ENCODE results near the gene TMEM52. TPM values are rescaled to one million over a fixed set of nuclear protein-coding genes. Genes with fewer than 3 reads are reported as not detected.

TMEM52 gene
- total and polyA plus RNA-seq, 5 experiments from 2014 or later = 0.20 to 1.0 (median 0.53) TPM; not detected in 2

DNA sequence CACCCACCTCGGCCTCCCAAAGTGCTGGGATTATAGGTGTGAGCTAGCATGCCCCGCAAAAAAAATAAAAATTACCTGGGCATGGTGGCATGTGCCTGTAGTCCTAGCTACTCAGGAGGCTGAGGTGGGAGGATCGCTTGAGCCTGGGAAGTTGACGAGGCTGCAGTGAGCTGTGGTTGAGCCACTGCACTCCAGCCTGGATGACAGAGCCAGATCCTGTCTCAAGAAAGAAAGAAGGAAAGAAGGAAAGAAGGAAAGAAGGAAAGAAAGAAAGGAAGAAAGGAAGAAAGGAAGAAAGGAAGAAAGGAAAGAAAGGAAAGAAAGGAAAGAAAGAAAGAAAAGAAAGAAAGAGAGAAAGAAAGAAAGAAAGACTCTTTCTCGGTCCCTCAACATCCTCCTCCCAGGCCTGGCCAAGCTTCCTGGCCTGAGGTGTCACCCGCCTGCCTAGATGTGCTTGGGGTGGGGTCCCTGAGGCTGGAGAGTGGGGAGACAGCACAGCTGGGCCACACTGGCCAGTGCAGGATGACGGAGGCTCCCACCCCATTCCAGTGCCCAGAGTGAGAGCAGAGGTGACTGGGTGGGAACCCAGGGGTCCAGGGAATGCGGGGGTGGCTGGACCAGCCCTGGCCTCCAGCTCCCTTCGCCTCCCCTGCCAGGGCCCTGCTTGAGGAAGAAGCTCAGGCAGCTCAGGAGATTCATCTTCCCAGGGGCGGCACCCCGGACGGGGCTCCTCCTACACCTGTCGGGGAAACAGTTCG, 18.0 kb downstream of the TMEM52 start:
- no peak for ATAC-seq

GRCh38 chr1:1899967-1900327, 19.1 kb downstream of the TMEM52 start:
- DNase-seq = no peak
- Mint-ChIP-seq H3K27ac (no peak overlapping the region), H3K36me3 (no peaks in the 10 kb centered on the region), H3K4me1 (peaks cover 7 to 27% (median 21%) of the 10 kb centered on the region in 4 donors), H3K27me3 (peaks cover 0 to 3% (median 0%) of the 10 kb centered on the region in 5 donors), H3K9me3 (no peaks in the 10 kb centered on the region), H3K4me3 (no peak overlapping the region)
- no peak for ATAC-seq
- POLR2A ChIA-PET = interaction anchor here (0.7 to 3.1 kb wide), 2 partner anchors 9 to 111 kb away, joined by 3 to 19 read pairs; no protein-coding TSS in a partner anchor

More for the DNA sequence above, 18.0 kb downstream of the TMEM52 start:
- Mint-ChIP-seq H3K27ac (peak overlapping the region in 1 of 10 donors; percentile 59), H3K36me3 (no peaks in the 10 kb centered on the region), H3K4me3 (peak overlapping the region in 1 of 10 donors; percentile 30), H3K4me1 (peaks cover 5 to 18% (median 13%) of the 10 kb centered on the region in 4 donors), H3K27me3 (peaks cover 0 to 3% (median 0%) of the 10 kb centered on the region in 5 donors), H3K9me3 (no peaks in the 10 kb centered on the region)
- POLR2A ChIA-PET = interaction anchor here (2.2 kb wide), 1 partner anchor 10 kb away, joined by 11 read pairs; the partner anchor contains the start of gene GNB1
- no peak for DNase-seq

GRCh38 chr1:1899266-1899966, 19.7 kb downstream of the TMEM52 start:
- ATAC-seq = peak; percentile 64 to 68
- peak overlapping the region in 1 of 10 donors; percentile 29 for H3K27ac Mint-ChIP-seq

DNA sequence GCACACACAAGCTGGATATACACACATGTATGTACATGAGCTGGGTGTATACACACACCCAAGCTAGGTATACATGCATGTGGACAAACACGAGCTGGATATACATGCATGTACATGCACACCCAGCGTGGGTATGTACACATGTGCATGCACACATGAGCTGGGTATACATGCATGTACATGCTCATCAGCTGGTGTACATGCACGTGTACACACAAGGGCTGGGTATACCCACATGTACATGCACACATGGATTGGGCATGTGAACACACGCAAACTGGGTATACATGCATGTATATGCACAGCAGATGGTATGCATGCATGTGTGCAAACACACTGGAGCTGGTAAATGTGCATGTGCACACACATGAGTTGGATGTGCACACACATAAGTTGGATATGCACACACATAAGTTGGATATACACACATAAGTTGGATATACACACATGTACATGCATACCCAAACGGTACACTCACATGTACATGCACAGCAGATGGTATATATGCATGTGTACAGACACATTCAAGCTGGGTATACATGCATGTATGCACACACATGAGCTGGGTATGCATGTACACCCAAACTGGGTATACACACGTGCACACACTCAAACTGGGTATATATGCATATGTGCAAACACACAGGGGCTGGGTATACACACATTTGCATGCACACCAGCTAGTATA, 20.7 kb downstream of the TMEM52 start:
- H3K4me3 Mint-ChIP-seq = no peak overlapping the region
- H3K9me3 Mint-ChIP-seq = no peaks in the 10 kb centered on the region
- DNase-seq (no peak), ATAC-seq (no peak)
- H3K4me1 Mint-ChIP-seq = peaks cover 14 to 39% (median 35%) of the 10 kb centered on the region in 4 donors
- peaks cover 0 to 3% (median 0%) of the 10 kb centered on the region in 5 donors for H3K27me3 Mint-ChIP-seq
- H3K27ac Mint-ChIP-seq = peak overlapping the region in 1 of 10 donors; percentile 8
- no peaks in the 10 kb centered on the region for H3K36me3 Mint-ChIP-seq
- POLR2A ChIA-PET = interaction anchor here (0.5 to 3.1 kb wide), 2 partner anchors 10 to 422 kb away, joined by 3 to 19 read pairs; no protein-coding TSS in a partner anchor

More at GRCh38 chr1:1899266-1899966, 19.7 kb downstream of the TMEM52 start:
- Mint-ChIP-seq H3K27me3 (peaks cover 0 to 3% (median 0%) of the 10 kb centered on the region in 5 donors), H3K4me1 (peaks cover 12 to 32% (median 26%) of the 10 kb centered on the region in 4 donors), H3K4me3 (peak overlapping the region in 1 of 10 donors; percentile 56), H3K9me3 (no peaks in the 10 kb centered on the region), H3K36me3 (no peaks in the 10 kb centered on the region)
- DNase-seq = peak in 3 of 10 donors; percentile 24 to 56 (median 36)
- POLR2A ChIA-PET = interaction anchor here (0.7 to 3.1 kb wide), 2 partner anchors 9 to 110 kb away, joined by 3 to 19 read pairs; no protein-coding TSS in a partner anchor

DNA sequence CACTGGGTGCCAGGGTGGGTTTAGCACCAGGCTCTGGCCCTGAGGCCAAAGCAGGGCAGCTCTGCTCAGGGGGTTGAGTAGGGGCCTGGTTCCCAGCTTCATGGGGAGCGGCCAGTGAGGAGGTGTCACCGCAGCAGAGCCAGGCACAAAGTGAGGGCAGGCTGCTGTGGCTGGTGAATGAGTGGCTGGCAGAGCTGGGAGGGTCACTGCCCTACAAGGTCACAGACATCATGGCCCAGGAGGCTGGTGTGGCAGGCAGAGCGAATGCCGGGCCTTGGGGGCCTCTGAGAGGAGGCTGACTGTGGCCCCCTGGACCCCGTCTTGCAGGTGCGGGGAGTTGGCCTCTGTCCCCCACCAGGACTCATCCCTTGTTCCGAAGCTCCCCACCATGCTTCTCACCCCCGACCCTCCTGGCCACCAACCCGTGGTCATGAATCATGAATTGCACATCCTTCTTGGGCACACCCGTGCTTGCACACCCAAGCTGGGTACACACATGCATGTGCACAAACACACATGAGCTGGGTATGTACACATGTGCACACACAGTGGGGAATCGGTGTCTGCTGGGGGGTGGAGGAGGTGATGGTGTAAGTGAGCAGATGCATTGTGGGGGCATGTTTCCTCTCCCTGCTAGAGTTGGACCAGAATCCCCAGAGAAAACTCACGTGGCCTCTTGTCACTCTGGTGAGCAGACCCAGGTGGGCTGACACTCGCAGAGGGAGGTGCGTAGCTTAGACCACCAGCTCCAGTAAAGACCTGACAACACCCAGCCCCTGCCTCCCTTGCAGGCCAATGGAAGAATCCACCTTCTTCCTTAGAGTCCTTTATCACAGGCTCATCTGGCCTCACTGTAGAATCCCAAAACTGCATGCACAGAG, 23.4 kb downstream of the TMEM52 start:
- peak overlapping the region in 5 of 10 donors; percentile 1 to 96 (median 70) for H3K27ac Mint-ChIP-seq
- no peak for ATAC-seq

DNA sequence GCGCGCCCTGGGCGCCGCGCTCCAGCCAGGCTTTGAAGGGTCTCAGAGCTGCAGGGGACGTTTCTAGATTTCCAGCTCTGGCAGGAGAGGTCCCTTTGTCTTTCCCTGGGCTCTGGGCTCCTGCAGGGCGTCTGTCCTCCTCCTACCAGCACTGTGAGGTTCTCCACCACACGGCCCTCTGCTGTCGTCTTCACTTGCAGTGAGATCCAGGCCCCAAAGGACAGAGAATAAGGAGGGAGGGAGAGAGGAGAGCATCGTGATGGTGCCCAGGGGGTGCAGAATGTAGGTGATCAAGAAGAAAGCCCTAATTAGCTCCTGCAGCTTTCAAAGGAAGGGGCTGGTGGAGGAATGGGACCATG, 24.0 kb downstream of the TMEM52 start:
- ATAC-seq (no peak), DNase-seq (no peak)
- H3K9me3 Mint-ChIP-seq = no peaks in the 10 kb centered on the region
- POLR2A ChIA-PET = interaction anchor here (2.9 to 3.6 kb wide), 2 partner anchors 11 to 13 kb away, joined by 18 to 19 read pairs; no protein-coding TSS in a partner anchor
- H3K36me3 Mint-ChIP-seq = peaks cover 0 to 3% (median 0%) of the 10 kb centered on the region in 3 donors
- peak overlapping the region; percentile 29 to 74 (median 64) for H3K4me3 Mint-ChIP-seq
- no peaks in the 10 kb centered on the region for H3K27me3 Mint-ChIP-seq
- H3K27ac Mint-ChIP-seq = peak overlapping the region; percentile 36 to 96 (median 86)
- H3K4me1 Mint-ChIP-seq = peaks cover 23 to 53% (median 49%) of the 10 kb centered on the region in 4 donors

More for the DNA sequence above, 23.4 kb downstream of the TMEM52 start:
- peak overlapping the region in 5 of 10 donors; percentile 22 to 69 (median 51) for H3K4me3 Mint-ChIP-seq
- peaks cover 0 to 3% (median 0%) of the 10 kb centered on the region in 3 donors for H3K36me3 Mint-ChIP-seq
- no peaks in the 10 kb centered on the region for H3K9me3 Mint-ChIP-seq
- POLR2A ChIA-PET = interaction anchor here (2.9 to 3.6 kb wide), 2 partner anchors 10 to 13 kb away, joined by 18 to 19 read pairs; no protein-coding TSS in a partner anchor
- no peak for DNase-seq
- no peaks in the 10 kb centered on the region for H3K27me3 Mint-ChIP-seq
- H3K4me1 Mint-ChIP-seq = peaks cover 23 to 53% (median 49%) of the 10 kb centered on the region in 4 donors

DNA sequence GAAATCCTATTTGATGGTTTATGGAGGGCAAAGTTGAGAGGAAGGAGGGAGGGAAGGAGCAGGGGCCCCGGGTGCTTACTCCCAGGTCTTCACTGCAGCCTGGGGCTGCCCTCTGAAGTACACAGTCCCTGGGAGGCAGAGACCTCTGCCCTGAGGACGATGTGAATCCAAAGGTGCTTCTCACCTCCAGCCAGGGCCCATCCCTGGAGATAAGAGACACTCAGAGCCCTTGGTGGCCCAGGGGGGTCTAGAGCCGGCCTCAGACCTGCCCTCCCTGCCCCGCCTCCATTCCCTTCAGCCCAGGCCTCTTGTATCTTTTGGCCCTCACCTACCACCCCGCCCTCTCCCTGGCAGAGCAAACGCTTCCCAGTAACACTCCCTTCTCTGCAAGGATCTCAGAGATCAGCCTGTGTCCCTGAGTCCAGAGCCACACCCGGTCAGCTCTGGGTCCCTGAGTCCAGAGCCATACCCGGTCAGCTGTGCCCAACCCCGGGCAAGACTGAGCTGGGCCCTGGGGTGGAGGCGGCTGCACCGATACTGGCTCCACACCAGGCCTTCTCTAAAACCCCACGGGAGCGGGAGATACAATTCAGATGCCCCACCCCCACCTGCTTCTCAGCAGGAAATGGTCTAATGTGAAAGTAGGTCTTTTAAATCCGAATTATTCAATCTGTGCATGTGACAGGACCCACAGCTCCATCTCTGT, 24.6 kb downstream of the TMEM52 start:
- H3K9me3 Mint-ChIP-seq = no peaks in the 10 kb centered on the region
- POLR2A ChIA-PET = interaction anchor here (2.9 to 3.6 kb wide), 2 partner anchors 11 to 14 kb away, joined by 18 to 19 read pairs; no protein-coding TSS in a partner anchor
- peaks cover 22 to 51% (median 46%) of the 10 kb centered on the region in 4 donors for H3K4me1 Mint-ChIP-seq
- ATAC-seq (no peak), DNase-seq (peak in 1 of 10 donors; percentile 25)
- H3K4me3 Mint-ChIP-seq = peak overlapping the region; percentile 29 to 74 (median 64)
- H3K27ac Mint-ChIP-seq = peak overlapping the region; percentile 58 to 96 (median 86)
- peaks cover 0 to 3% (median 0%) of the 10 kb centered on the region in 3 donors for H3K36me3 Mint-ChIP-seq
- H3K27me3 Mint-ChIP-seq = no peaks in the 10 kb centered on the region

- peaks cover 0 to 3% (median 0%) of the 10 kb centered on the region in 3 donors for H3K36me3 Mint-ChIP-seq
- peak overlapping the region in 5 of 10 donors; percentile 22 to 92 (median 55) for H3K4me3 Mint-ChIP-seq
- ATAC-seq (no peak), DNase-seq (no peak)
- H3K9me3 Mint-ChIP-seq = no peaks in the 10 kb centered on the region
- no peaks in the 10 kb centered on the region for H3K27me3 Mint-ChIP-seq
- POLR2A ChIA-PET = interaction anchor here (2.9 to 3.6 kb wide), 2 partner anchors 12 to 14 kb away, joined by 18 to 19 read pairs; no protein-coding TSS in a partner anchor
- H3K4me1 Mint-ChIP-seq = peaks cover 20 to 52% (median 46%) of the 10 kb centered on the region in 4 donors
- H3K27ac Mint-ChIP-seq = peak overlapping the region in 7 of 10 donors; percentile 59 to 88 (median 83)
These were observed 25.1 kb downstream of the TMEM52 start for GRCh38 chr1:1893997-1894353.

GRCh38 chr1:1893291-1893985, 25.6 kb downstream of the TMEM52 start:
- POLR2A ChIA-PET = interaction anchor here (3.6 kb wide), 1 partner anchor 15 kb away, joined by 19 read pairs; no protein-coding TSS in a partner anchor
- Mint-ChIP-seq H3K4me1 (peaks cover 25 to 54% (median 51%) of the 10 kb centered on the region in 4 donors), H3K27ac (peak overlapping the region in 9 of 10 donors; percentile 52 to 97 (median 83)), H3K27me3 (no peaks in the 10 kb centered on the region), H3K9me3 (no peaks in the 10 kb centered on the region), H3K36me3 (peaks cover 0 to 3% (median 0%) of the 10 kb centered on the region in 3 donors), H3K4me3 (peak overlapping the region; percentile 30 to 92 (median 59))
- DNase-seq (no peak), ATAC-seq (no peak)

DNA sequence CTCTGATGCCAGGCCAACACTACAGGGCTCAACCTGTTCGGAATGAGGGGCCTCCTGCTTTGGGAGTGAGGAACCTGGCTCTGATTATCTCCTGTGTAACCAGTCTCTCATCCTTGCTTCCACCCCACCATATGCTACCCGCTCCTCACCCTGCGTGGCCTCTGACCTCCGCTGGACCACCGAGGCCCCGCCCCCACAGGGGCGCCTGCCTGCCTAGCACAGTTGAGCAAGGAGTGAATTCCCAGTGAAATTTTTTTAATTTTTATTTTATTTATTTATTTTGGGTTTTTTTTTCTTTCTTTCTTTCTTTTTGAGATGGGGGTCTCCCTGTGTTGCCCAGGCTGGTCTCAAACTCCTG, 26.3 kb downstream of the TMEM52 start:
- Mint-ChIP-seq H3K4me1 (peaks cover 28 to 58% (median 56%) of the 10 kb centered on the region in 4 donors), H3K9me3 (no peaks in the 10 kb centered on the region), H3K36me3 (peaks cover 0 to 5% (median 0%) of the 10 kb centered on the region in 3 donors), H3K27ac (peak overlapping the region; percentile 89 to 99 (median 96)), H3K27me3 (no peaks in the 10 kb centered on the region), H3K4me3 (peak overlapping the region; percentile 80 to 96 (median 93))
- no peak for DNase-seq
- no peak for ATAC-seq
- POLR2A ChIA-PET = interaction anchor here (0.7 to 2.3 kb wide), 4 partner anchors 13 to 262 kb away, joined by 3 to 25 read pairs (median 8); no protein-coding TSS in a partner anchor
